Right lobe of liver (tissue), 4 donors: ENCODE data around the gene POC1A.

Source experiments
- CTCF ChIP-seq, 4 donors: fragments of 200-600 bp in 3 of 4; fragments of 450-650 bp in 1 of 4; IDR thresholded peaks; one replicate each; pipeline versions ENCODE4 v1.5.1 to v1.8.0; 2016 to 2022; ENCODE audit warnings: antibody characterized with exemption in 4 of 4, mild to moderate bottlenecking in 2 of 4
- POLR2A ChIP-seq: fragments of 450-650 bp; IDR thresholded peaks from one replicate; pipeline ENCODE4 v1.6.1; 2017; ENCODE audit warnings: antibody characterized with exemption, mild to moderate bottlenecking
- donor health status: DM: no; HTN: no; CAD: no.
- donor health status: DM: no; HTN: no; CAD: no.
- donor health status: DM: no; HTN: yes; CAD: no.

DNA sequence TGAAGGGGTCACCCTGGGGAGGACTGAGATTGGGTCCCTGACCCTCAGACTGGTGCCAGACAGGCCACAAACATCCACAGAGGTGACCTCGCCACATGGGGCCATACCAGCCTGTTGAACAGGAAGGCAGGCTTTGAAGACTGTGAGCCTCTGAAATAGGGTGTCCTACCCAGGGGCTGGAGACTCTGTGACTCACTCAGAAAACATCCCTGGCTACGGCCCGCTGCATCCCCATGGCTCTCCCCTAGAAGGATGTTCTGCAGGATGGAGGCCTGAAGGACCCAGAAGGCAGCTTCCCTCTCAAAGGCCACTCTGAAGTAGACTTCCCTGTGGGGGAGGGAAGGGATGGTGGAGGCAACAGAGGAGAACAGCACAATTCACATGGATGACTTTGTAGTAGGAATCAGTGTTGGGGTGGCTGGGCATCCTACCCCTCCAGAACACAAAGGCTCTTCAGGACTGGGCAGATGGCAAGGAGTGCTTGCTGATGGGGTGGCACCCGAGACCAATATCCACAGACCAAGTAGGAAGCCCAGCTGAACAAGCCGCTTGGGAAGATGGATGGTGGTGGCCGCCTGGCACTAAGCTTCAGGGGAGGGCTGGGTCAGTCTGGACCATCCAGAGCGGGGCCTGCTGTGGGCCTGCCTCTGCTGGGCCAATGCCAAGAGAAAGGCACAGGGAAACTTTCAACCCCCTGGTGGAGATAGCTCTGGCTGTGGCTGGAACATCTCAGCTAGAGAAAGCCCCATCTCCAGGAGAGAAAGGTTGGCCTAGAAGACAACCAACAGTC is 60.3 kb downstream of the POC1A start:
- TF ChIP-seq CTCF (IDR thresholded peaks at IDR 0.05) (no peak), POLR2A (no peak)
